Type B pancreatic cell (in vitro differentiated cells): ENCODE results near the gene ZDHHC11B. TPM values are rescaled to one million over a fixed set of nuclear protein-coding genes. Genes with fewer than 3 reads are reported as not detected.
"Not testable (repeated sequence)": the region's sequence is repeated elsewhere in the genome, so short reads cannot be mapped to it uniquely, and the experiment has no call there.

Source experiments
- DNase-seq: peaks from one replicate; pipeline ENCODE4 v3.0.0; 2021; ENCODE audit warnings: mixed read lengths; ENCODE audit not compliant: unreplicated experiment; ENCODE audit errors: extremely low spot score
- H3K27ac Mint-ChIP-seq: 2 replicates; pipeline ENCODE4 v1.8.0; 2021; ENCODE audit warnings: mild to moderate bottlenecking, mixed read lengths
- H3K27me3 Mint-ChIP-seq: 2 replicates; pipeline ENCODE4 v1.8.0; 2021; ENCODE audit warnings: mixed read lengths
- H3K36me3 Mint-ChIP-seq: 2 replicates; pipeline ENCODE4 v1.8.0; 2021; ENCODE audit warnings: mixed read lengths
- H3K4me1 Mint-ChIP-seq: one replicate; pipeline ENCODE4 v1.8.0; 2021; ENCODE audit warnings: mixed read lengths; ENCODE audit not compliant: unreplicated experiment
- H3K4me3 Mint-ChIP-seq: 2 replicates; pipeline ENCODE4 v1.8.0; 2021; ENCODE audit warnings: mild to moderate bottlenecking, mixed read lengths
- H3K9me3 Mint-ChIP-seq: 2 replicates; pipeline ENCODE4 v1.8.0; 2021; ENCODE audit warnings: mixed read lengths
- total RNA-seq: library from RNA; stranded (reverse); gene quantifications from 2 replicates; pipeline ENCODE4 v1.2.1, GENCODE V29; 2021; ENCODE audit warnings: low replicate concordance

Gene ZDHHC11B
- total RNA-seq, 1 donor from 2014 or later: 4.0 TPM

GRCh38 chr5:708848-709517 lies 75.5 kb downstream of the ZDHHC11B start:
- H3K36me3 Mint-ChIP-seq, H3K9me3 Mint-ChIP-seq, DNase-seq, H3K27me3 Mint-ChIP-seq, H3K4me3 Mint-ChIP-seq, H3K27ac Mint-ChIP-seq, H3K4me1 Mint-ChIP-seq: not testable (repeated sequence)

DNA sequence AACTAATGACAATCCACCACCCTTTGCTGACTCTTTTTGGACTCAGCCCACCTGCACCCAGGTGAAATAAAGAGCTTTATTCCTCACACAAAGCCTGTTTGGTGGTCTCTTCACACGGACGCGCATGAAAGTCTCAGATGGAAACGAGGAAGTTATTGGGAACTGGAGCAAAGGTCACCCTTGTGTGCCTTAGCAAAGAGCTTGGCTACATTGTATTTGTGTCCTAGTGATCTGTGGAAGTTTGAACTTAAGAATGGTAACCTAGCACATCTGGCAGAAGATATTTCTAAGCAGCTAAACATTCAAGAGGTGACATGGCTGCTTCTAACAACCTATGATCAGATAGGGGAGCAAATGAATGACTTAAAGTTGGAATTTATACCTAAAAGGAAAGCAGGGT lies 76.2 kb downstream of the ZDHHC11B start:
- not testable (repeated sequence) for H3K4me1 Mint-ChIP-seq, DNase-seq, H3K27me3 Mint-ChIP-seq, H3K4me3 Mint-ChIP-seq, H3K36me3 Mint-ChIP-seq, H3K27ac Mint-ChIP-seq, H3K9me3 Mint-ChIP-seq

- not testable (repeated sequence) for H3K9me3 Mint-ChIP-seq, H3K27ac Mint-ChIP-seq, H3K4me3 Mint-ChIP-seq, DNase-seq, H3K4me1 Mint-ChIP-seq, H3K36me3 Mint-ChIP-seq
- H3K27me3 Mint-ChIP-seq: peaks cover 19% of the 10 kb centered on the region
Observed at GRCh38 chr5:706127-706526, 78.4 kb downstream of the ZDHHC11B start.

GRCh38 chr5:696753-697702 lies 87.5 kb downstream of the ZDHHC11B start:
- H3K36me3 Mint-ChIP-seq, DNase-seq, H3K4me1 Mint-ChIP-seq, H3K9me3 Mint-ChIP-seq, H3K4me3 Mint-ChIP-seq, H3K27ac Mint-ChIP-seq: not testable (repeated sequence)
- peaks cover 38% of the 10 kb centered on the region for H3K27me3 Mint-ChIP-seq

DNA sequence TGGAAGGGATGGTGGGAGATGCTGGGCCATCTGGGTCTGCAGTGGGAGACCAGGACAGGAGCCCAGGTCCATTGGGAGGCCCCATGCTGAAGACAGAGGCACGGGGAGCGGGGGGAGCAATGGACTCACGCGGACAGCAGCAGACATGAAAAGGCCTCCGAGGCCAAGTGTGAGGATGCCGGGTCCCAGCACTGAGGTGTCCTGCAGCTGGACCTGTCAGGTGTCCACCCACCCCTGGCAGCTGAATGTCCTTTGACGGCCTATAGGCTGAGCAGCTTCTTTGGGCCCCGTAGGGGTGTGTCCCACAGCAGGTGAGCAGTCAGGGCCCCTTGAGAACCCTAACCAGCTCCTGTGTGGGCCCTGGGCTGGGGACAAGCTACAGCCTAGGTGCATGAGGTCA lies 88.3 kb downstream of the ZDHHC11B start:
- H3K9me3 Mint-ChIP-seq, H3K36me3 Mint-ChIP-seq, H3K4me1 Mint-ChIP-seq, DNase-seq, H3K27ac Mint-ChIP-seq, H3K4me3 Mint-ChIP-seq: not testable (repeated sequence)
- H3K27me3 Mint-ChIP-seq: peaks cover 29% of the 10 kb centered on the region

DNA sequence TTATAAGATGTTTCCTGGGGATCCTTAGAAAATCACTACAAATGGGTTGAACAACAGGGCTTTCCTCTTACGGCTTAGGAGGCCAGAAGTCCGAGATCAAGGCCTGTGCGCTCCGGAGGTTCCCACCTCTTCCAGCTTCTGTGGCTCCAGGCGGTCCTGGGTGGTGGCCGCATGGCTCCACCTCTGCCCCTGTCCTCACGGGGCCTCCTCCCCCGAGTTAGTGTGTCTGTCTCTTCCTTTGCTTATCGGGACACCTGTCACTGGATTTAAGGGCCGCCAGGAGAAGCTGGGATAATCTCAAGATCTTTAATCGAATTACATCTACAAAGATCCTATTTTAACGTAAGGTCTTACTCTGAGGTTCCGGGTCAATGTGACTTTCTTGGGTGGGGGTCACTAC lies 89.1 kb downstream of the ZDHHC11B start:
- not testable (repeated sequence) for H3K4me3 Mint-ChIP-seq, DNase-seq, H3K36me3 Mint-ChIP-seq, H3K9me3 Mint-ChIP-seq, H3K4me1 Mint-ChIP-seq, H3K27ac Mint-ChIP-seq
- H3K27me3 Mint-ChIP-seq: peaks cover 24% of the 10 kb centered on the region

DNA sequence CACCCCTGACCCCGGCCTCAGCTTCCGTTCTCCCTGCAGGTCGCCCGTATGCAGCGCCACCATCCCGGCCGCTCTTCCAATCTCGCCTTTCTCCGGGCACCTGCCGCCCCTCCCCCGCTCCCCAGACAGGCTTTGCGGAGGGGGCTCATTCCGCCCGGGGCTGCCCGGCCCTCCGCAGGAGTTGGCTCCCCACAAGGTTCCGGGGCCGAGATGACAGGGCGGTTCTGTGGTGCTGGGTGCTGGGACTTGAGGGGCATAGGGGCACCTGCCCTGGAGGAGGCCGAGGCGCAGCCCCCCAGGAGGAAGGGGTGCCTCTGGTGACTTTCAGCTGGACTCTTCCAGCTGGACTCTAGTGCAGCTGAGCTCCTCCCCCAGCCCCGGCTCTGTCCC lies 90.5 kb downstream of the ZDHHC11B start:
- H3K4me3 Mint-ChIP-seq, H3K4me1 Mint-ChIP-seq, DNase-seq, H3K9me3 Mint-ChIP-seq, H3K27ac Mint-ChIP-seq, H3K36me3 Mint-ChIP-seq: not testable (repeated sequence)
- peaks cover 16% of the 10 kb centered on the region for H3K27me3 Mint-ChIP-seq

- not testable (repeated sequence) for H3K4me1 Mint-ChIP-seq, H3K9me3 Mint-ChIP-seq, H3K27ac Mint-ChIP-seq, H3K4me3 Mint-ChIP-seq, H3K36me3 Mint-ChIP-seq
- DNase-seq: peak; percentile 89
- peaks cover 11% of the 10 kb centered on the region for H3K27me3 Mint-ChIP-seq
Observed at GRCh38 chr5:693271-694041, 91.1 kb downstream of the ZDHHC11B start, which contains the start of gene TPPP. Gene TPPP, minus strand, starts transcription at chr5:693352. Its CDS starts 15,292 bp downstream, at chr5:678060.

DNA sequence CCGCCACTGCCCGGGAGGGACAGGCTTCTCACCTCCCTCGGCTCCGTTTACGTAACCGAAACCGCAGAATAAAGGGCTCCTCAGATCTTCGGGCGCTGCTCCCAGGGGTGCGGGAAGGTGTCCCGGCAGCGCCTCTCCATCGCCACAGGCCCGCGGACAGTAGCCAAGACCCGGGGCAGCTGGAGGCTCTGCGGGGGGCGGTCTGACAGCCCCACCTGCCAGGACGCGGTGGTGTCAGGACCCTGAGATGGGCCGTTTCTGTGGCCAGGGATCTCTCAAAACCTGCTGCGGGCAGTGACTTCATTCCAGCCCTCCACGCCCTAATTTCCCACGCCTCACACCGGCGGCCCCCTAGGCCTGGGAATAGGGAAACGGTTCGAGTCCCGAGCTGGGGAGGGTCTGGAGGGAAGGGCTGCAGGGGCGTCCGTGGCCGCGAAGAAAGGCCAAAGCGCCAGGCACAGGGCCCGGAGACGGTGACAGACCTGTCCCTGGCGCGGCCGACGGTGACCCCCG lies 91.9 kb downstream of the ZDHHC11B start:
- not testable (repeated sequence) for H3K9me3 Mint-ChIP-seq, H3K4me1 Mint-ChIP-seq, H3K27ac Mint-ChIP-seq, H3K36me3 Mint-ChIP-seq, DNase-seq, H3K4me3 Mint-ChIP-seq, H3K27me3 Mint-ChIP-seq
